Stimulated activated naive CD8-positive, alpha-beta T cell treated with anti-CD3 and anti-CD28 coated beads, Interleukin-15, amount 100 ng/mL, for 72 hours (primary cell): ENCODE measurements around the gene CIBAR2.
"Not testable (repeated sequence)": the region's sequence is repeated elsewhere in the genome, so short reads cannot be mapped to it uniquely, and the experiment has no call there.

Experiments
- ATAC-seq: fragments of 150-1000 bp; cut with Tn5 transposase; 2 replicates; pipeline ENCODE4 v1.10.0; 2021; ENCODE audit warnings: mild to moderate bottlenecking, moderate library complexity
- DNase-seq, 2 donors: peaks; one replicate each; pipeline ENCODE4 v3.0.0; 2021 to 2022
- H3K27ac Mint-ChIP-seq, 2 donors: one replicate each; pipeline ENCODE4 v1.8.0; 2022; ENCODE audit warnings: mild to moderate bottlenecking in 2 of 2, mixed read lengths in 2 of 2, moderate library complexity in 2 of 2
- H3K27me3 Mint-ChIP-seq: one replicate; pipeline ENCODE4 v1.8.0; 2022; ENCODE audit warnings: mixed read lengths
- H3K4me1 Mint-ChIP-seq: one replicate; pipeline ENCODE4 v1.8.0; 2022; ENCODE audit warnings: mild to moderate bottlenecking, mixed read lengths
- H3K4me3 Mint-ChIP-seq, 2 donors: one replicate each; pipeline ENCODE4 v1.8.0; 2022; ENCODE audit warnings: mild to moderate bottlenecking in 2 of 2, mixed read lengths in 2 of 2, moderate library complexity in 1 of 2
- H3K9me3 Mint-ChIP-seq, 2 donors: one replicate each; pipeline ENCODE4 v1.8.0; 2022; ENCODE audit warnings: mixed read lengths in 2 of 2

CIBAR2 gene

DNA sequence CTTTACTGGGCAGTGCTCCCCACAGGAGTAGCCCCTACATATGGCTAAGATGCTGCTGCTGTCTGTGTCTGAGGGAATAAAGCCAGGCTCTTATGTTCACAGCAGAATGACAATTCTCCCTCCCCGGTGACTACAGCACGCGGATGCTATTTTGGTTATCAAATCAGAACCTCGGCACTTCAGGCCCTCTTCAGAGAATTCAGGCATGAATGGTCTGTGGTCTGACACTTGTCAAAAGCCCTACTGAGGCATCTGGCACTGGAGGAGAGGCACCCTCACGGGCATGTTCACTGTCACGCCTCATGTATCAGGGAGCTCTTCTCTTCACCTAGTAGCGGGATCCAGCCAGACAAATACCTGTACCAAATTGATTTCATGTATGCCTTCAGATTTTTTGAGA lies 54.3 kb downstream of the CIBAR2 start:
- H3K27ac Mint-ChIP-seq: peak overlapping the region; percentile 37 to 43
- H3K9me3 Mint-ChIP-seq: no peaks in the 10 kb centered on the region
- peaks cover 68% of the 10 kb centered on the region for H3K4me1 Mint-ChIP-seq
- ATAC-seq (no peak), DNase-seq (no peak)
- H3K27me3 Mint-ChIP-seq: no peaks in the 10 kb centered on the region
- peak overlapping the region in 1 of 2 donors; percentile 16 for H3K4me3 Mint-ChIP-seq

DNA sequence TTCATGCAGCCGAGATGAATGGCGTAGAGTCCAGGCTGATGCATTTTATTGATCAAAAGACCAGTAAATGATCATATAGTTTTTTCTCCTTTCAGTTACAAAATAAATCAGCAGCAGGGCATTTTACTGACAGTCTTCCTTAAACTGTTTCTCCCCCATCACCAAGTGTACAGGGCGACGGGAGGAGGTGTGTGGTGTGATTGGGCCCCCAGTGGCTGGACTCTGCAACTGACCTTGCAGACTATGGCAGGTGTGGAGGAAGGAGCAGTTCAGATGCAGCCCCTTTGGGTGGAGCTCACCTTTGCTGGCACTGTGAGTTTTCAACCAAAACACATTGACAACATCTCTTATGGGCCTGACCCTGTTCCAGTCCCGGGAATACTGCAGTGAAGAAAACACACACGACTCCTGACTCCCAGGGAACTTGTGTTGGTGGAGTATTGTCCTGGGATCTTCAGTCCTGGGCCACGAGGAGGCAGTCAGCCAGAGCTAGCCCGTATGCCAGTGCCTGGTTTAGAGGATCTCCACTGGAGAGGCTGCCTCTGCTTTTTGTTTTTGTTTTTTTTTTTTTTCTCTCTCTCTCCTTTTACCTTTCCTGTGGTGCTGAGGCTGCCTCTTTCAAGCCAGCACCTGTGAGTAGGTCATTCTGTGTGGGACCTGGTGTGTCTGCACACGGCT lies 54.9 kb downstream of the CIBAR2 start:
- peaks cover 63% of the 10 kb centered on the region for H3K4me1 Mint-ChIP-seq
- peak overlapping the region in 1 of 2 donors; percentile 16 for H3K4me3 Mint-ChIP-seq
- peak overlapping the region; percentile 37 to 43 for H3K27ac Mint-ChIP-seq

DNA sequence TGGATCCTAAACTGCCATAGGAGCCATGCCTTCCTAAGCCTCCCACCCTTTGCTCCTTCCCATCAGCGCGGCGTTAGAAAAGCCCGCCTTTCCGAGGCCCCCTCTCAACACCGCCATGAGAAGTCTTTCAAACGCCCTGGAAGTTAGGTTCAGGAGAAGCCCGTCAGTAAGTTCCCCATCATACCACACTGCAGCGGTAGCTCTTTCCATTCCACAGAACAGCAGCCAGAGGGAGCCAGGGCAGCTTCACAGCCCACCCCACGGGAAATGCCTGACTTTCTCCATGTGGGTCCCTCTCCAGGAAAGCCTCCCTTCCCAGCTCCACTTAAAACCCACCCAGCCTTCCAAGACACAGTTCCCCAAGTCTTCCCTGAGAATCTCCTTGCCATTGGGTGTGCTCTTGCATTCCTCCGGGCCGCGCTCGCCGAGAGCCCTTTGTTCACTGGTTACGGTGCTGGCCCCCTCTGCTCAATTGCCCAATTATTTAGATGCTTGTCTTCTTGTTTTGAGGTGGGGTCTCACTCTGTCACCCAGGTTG lies 56.0 kb downstream of the CIBAR2 start:
- peak overlapping the region; percentile 86 to 98 for H3K27ac Mint-ChIP-seq
- peaks cover 52% of the 10 kb centered on the region for H3K4me1 Mint-ChIP-seq
- DNase-seq: no peak
- ATAC-seq: no peak
- H3K27me3 Mint-ChIP-seq: no peaks in the 10 kb centered on the region
- no peaks in the 10 kb centered on the region for H3K9me3 Mint-ChIP-seq
- H3K4me3 Mint-ChIP-seq: peak overlapping the region; percentile 80 to 81

More for the DNA sequence above, 54.9 kb downstream of the CIBAR2 start:
- ATAC-seq (no peak), DNase-seq (peak in 1 of 2 donors; percentile 26)
- no peaks in the 10 kb centered on the region for H3K9me3 Mint-ChIP-seq
- no peaks in the 10 kb centered on the region for H3K27me3 Mint-ChIP-seq

DNA sequence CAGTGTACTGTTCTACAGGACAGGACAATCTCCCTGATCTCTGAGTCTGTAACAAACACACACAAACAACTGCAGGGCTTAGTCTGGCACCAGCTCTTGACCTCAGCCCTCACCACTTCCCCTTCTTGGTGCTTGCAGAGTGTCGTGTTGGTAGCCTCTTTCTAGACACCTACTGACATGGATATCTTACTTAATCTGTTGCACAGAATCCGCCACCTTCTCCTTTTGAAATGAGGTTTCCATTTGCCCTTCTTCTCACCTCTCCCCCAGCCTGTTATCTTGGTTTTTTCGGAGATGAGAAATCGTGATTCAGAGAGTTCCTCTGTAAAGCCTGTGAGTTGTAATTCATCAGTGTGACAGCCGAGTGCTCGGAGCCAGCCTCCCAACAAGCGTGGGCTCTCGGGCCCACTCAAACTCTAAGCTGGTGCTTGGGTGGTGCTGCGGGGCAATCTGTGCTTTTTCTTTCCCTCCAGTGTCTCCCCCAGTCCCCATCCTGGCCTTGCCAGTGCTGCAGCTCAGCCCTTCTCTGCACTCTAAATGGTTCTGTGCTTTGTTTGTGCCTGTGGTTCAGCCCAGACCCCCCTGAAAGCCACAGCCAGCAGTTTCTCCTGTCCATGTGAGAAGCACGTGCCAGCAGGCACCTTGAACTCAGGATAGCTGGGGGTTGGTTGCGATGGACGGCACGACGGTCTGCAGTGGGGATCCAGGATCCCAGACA lies 56.6 kb downstream of the CIBAR2 start:
- Mint-ChIP-seq H3K27me3 (no peaks in the 10 kb centered on the region), H3K27ac (peak overlapping the region; percentile 86 to 98), H3K9me3 (no peaks in the 10 kb centered on the region), H3K4me3 (peak overlapping the region; percentile 80 to 81), H3K4me1 (peaks cover 53% of the 10 kb centered on the region)
- DNase-seq: peak; percentile 59 to 82
- ATAC-seq: peak; percentile 98

DNA sequence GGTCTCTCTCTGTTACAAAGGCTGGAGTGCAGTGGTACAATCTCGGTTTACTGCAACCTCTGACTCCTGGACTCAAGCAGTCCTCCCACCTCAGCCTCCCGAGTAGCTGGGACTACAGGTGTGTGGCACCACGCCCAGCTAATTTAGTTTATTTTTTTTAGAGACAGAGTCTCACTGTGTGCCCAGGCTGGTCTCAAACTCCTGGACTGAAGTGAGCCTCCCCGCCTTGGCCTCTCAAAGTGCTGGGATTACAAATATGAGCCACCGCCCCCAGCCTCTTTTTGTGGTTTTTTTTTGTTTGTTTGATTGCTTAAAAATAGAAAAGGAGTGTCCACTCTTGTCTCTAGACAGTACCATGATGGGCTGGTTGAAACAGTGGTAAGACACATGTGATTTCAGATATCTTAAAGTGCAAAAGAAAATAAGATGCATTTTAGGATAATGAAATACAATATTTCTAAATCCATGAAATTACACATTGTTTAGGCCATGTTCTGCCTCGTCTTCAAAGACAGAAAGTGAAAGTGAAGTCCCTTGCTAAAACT lies 57.3 kb downstream of the CIBAR2 start:
- Mint-ChIP-seq H3K27me3 (no peaks in the 10 kb centered on the region), H3K4me3 (peak overlapping the region; percentile 80 to 81), H3K4me1 (peaks cover 57% of the 10 kb centered on the region), H3K9me3 (no peaks in the 10 kb centered on the region), H3K27ac (peak overlapping the region; percentile 86 to 98)
- no peak for DNase-seq
- no peak for ATAC-seq

DNA sequence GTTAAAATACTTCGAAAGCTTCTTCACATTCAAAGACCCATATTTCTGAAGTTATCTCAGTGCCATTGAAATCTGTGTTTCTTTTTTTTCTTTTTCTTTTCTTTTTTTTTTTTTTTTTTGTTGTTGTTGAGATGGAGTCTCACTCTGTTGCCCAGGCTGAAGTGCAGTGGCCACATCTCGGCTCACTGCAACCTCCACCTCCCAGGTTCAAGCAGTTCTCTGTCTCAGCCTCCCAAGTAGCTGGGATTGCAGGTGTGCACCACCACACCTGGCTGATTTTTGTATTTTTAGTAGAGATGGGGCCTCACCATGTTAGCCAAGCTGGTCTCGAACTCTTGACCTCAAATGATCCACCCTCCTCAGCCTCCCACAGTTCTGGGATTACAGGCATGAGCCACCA lies 58.0 kb downstream of the CIBAR2 start:
- not testable (repeated sequence) for H3K4me3 Mint-ChIP-seq, H3K27ac Mint-ChIP-seq, DNase-seq, H3K27me3 Mint-ChIP-seq, H3K9me3 Mint-ChIP-seq, ATAC-seq
- peaks cover 53% of the 10 kb centered on the region for H3K4me1 Mint-ChIP-seq

DNA sequence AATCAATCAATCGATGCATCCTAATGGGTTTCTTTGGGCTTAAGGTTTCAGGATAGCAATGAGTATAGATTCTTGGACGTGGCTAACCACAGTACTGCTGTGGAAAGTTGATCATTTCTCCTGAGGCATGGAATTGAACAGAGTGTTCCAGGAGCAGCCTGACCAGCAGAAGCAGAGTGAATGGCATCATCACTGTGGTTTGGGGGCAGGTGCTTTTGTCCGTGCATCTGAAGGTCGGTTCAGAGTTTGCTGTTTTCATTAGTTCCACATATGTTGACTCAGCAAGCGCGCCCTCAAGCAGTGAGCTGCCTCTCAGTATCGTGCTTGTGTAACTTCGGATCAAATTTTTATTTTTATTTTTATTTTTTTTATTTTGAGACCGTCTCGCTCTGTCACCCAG lies 59.7 kb downstream of the CIBAR2 start:
- H3K9me3 Mint-ChIP-seq: no peaks in the 10 kb centered on the region
- no peak overlapping the region for H3K27ac Mint-ChIP-seq
- H3K27me3 Mint-ChIP-seq: no peaks in the 10 kb centered on the region
- H3K4me3 Mint-ChIP-seq: no peak overlapping the region
- DNase-seq (no peak), ATAC-seq (no peak)
- peaks cover 53% of the 10 kb centered on the region for H3K4me1 Mint-ChIP-seq

DNA sequence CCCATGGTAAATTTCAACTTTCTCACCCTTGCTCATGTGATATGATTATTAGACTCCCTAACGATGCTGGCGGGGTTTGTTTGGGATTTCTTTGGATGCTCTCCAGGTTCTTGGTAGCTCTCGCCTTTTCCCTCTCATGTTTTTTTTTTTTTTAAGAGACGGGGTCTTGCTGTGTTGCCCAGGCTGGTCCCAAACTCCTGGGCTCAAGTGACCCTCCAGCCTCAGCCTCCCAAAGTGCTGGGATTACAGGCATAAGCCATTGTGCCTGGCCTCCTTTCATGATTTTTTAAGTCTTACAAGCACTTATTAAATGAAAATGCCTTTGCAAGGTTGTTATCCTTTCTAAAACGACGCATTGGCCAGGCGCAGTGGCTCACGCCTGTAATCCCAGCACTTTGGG lies 60.6 kb downstream of the CIBAR2 start:
- no peaks in the 10 kb centered on the region for H3K27me3 Mint-ChIP-seq
- DNase-seq (no peak), ATAC-seq (no peak)
- no peak overlapping the region for H3K4me3 Mint-ChIP-seq
- no peak overlapping the region for H3K27ac Mint-ChIP-seq
- no peaks in the 10 kb centered on the region for H3K9me3 Mint-ChIP-seq
- H3K4me1 Mint-ChIP-seq: peaks cover 53% of the 10 kb centered on the region

DNA sequence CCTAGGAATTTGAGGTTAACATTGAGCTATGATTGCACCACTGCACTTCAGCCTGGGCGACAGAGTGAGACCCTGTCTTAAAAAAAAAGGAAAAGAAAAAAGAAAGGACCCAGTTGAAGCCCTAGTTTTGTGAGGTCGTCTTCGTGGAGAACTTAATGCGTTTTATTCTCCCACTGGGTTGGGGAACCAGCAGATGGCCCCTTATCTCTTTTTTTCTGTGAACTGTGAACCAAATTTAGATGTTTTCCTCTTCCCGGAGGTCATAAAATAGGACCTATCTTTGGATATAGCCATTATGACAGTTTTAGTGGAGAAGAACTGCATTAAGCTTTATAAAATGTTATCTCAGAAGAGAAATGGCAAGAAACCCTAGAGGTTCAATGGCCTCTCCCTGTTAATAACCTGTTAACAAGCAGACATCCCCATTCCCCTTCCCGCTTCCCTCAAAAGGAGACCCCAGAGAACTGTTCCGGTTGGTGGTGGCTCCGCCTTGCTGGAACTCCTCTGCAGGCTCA lies 61.1 kb downstream of the CIBAR2 start:
- H3K27ac Mint-ChIP-seq: peak overlapping the region in 1 of 2 donors; percentile 67
- H3K9me3 Mint-ChIP-seq: no peaks in the 10 kb centered on the region
- DNase-seq (no peak), ATAC-seq (no peak)
- H3K4me3 Mint-ChIP-seq: no peak overlapping the region
- peaks cover 53% of the 10 kb centered on the region for H3K4me1 Mint-ChIP-seq
- H3K27me3 Mint-ChIP-seq: no peaks in the 10 kb centered on the region

DNA sequence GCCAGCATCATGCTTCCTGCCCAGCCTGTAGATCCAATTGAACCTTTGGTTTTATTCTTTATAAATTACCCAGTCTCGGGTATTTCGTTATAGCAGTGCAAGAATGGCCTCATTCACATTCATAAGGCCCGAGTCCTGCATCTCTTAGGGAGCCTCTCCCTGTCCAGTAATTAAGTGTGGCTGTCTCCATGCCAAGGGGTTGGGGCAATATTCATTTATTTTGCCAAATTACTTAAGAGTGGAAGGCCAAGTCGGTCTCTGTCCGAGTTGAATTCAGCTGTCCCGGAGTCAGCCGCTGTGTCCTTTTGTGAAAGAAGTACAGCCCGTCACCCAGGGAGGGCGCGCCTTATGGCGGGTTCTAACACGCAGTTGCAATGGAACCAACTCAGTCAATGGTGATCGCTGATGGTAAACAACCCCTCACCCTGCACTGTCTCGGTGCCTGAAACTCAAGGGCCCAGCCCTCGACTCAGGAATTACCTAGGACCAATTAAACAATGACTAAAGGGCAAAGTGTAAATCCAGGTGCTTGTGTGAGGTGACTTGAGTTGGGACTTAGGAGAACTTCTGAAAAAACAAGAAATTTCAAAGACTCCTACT lies 62.5 kb downstream of the CIBAR2 start:
- Mint-ChIP-seq H3K9me3 (no peaks in the 10 kb centered on the region), H3K4me1 (peaks cover 47% of the 10 kb centered on the region), H3K27ac (no peak overlapping the region), H3K27me3 (no peaks in the 10 kb centered on the region), H3K4me3 (no peak overlapping the region)
- no peak for DNase-seq
- ATAC-seq: no peak

DNA sequence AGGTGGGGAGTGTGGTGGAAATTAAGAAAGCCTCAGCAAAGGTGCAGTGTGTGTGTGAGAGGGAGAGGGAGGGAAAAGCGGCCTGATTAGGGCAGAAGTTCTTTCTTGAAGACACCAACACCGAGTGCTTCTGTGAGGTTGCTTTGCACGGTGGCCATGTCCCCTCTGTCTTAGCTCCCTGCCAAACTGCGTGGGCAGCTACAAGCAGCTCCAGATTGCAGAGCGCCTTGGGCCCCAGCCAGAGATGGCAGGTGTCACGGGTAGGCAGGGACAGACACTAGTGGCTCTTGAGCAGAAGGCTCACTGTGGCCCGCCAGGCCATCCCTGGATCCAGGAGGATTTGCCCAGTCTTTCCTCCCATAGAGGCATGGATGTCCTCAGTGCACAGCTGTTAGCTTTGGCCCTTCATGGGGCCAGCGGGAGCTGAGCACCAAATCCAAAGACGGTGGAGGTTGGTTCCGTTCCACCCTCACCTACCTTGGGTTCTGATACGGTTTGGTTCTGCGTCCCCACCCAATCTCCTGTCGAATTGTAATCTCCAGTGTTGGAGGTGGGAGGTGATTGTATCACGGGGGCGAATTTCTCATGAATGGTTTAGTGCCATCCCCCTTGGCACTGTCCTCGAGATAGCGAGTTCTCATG lies 63.2 kb downstream of the CIBAR2 start:
- H3K4me1 Mint-ChIP-seq: peaks cover 43% of the 10 kb centered on the region
- DNase-seq: no peak
- no peak for ATAC-seq
- no peak overlapping the region for H3K27ac Mint-ChIP-seq
- H3K9me3 Mint-ChIP-seq: no peaks in the 10 kb centered on the region
- H3K27me3 Mint-ChIP-seq: no peaks in the 10 kb centered on the region
- no peak overlapping the region for H3K4me3 Mint-ChIP-seq
